ENCODE results near the gene TMEM266.

Gene TMEM266

GRCh38 chr15:76189106-76189505 lies 129.3 kb downstream of the TMEM266 start:
- DNase-seq: no peak

- DNase-seq: no peak
Measured at GRCh38 chr15:76190070-76190564, 130.3 kb downstream of the TMEM266 start.

- DNase-seq: peak; percentile 61
Measured at GRCh38 chr15:76190751-76191538, 131.2 kb downstream of the TMEM266 start.

GRCh38 chr15:76191539-76192244 lies 131.9 kb downstream of the TMEM266 start:
- no peak for DNase-seq

GRCh38 chr15:76192715-76193114 lies 132.9 kb downstream of the TMEM266 start:
- no peak for DNase-seq

- no peak for DNase-seq
Measured at GRCh38 chr15:76193934-76194333, 134.1 kb downstream of the TMEM266 start.

- no peak for DNase-seq
Measured at GRCh38 chr15:76195506-76196268, 135.9 kb downstream of the TMEM266 start.

- peak; percentile 13 for DNase-seq
Measured at GRCh38 chr15:76196269-76197231, 136.8 kb downstream of the TMEM266 start.

- no peak for DNase-seq
Measured at GRCh38 chr15:76197703-76198455, 138.1 kb downstream of the TMEM266 start.

GRCh38 chr15:76198456-76199105 lies 138.8 kb downstream of the TMEM266 start:
- DNase-seq: no peak

- DNase-seq: no peak
Measured at GRCh38 chr15:76199106-76200082, 139.6 kb downstream of the TMEM266 start.

- DNase-seq: no peak
Measured at GRCh38 chr15:76200083-76200465, 140.3 kb downstream of the TMEM266 start.

GRCh38 chr15:76200641-76201105 lies 140.9 kb downstream of the TMEM266 start:
- no peak for DNase-seq

GRCh38 chr15:76201536-76202255 lies 141.9 kb downstream of the TMEM266 start:
- no peak for DNase-seq

- DNase-seq: no peak
Measured at GRCh38 chr15:76203346-76204108, 143.7 kb downstream of the TMEM266 start.

GRCh38 chr15:76204109-76204845 lies 144.5 kb downstream of the TMEM266 start:
- DNase-seq: no peak

- DNase-seq: no peak
Measured at GRCh38 chr15:76204916-76205460, 145.2 kb downstream of the TMEM266 start.
